ENCODE data around the gene CYP26B1.

Gene CYP26B1

GRCh38 chr2:72137498-72138010 is 10.1 kb downstream of the CYP26B1 start:
- H3K4me1 ChIP-seq, result no peaks in the 10 kb centered on the region
- no peak overlapping the region for H3K4me3 ChIP-seq (ENCODE audit: low read depth, low read length)
- H3K9me3 ChIP-seq, result no peaks in the 10 kb centered on the region
- H3K27me3 ChIP-seq, result no peaks in the 10 kb centered on the region
- peak; percentile 48 for DNase-seq
- TF ChIP-seq, protein P1, sequence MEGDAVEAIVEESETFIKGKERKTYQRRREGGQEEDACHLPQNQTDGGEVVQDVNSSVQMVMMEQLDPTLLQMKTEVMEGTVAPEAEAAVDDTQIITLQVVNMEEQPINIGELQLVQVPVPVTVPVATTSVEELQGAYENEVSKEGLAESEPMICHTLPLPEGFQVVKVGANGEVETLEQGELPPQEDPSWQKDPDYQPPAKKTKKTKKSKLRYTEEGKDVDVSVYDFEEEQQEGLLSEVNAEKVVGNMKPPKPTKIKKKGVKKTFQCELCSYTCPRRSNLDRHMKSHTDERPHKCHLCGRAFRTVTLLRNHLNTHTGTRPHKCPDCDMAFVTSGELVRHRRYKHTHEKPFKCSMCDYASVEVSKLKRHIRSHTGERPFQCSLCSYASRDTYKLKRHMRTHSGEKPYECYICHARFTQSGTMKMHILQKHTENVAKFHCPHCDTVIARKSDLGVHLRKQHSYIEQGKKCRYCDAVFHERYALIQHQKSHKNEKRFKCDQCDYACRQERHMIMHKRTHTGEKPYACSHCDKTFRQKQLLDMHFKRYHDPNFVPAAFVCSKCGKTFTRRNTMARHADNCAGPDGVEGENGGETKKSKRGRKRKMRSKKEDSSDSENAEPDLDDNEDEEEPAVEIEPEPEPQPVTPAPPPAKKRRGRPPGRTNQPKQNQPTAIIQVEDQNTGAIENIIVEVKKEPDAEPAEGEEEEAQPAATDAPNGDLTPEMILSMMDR (IDR thresholded peaks at IDR 0.05; ENCODE audit: low read depth, low read length), result peak; percentile 73
- no peaks in the 10 kb centered on the region for H3K36me3 ChIP-seq

- DNase-seq, result no peak
- no peaks in the 10 kb centered on the region for H3K9me3 ChIP-seq
- H3K27me3 ChIP-seq, result no peaks in the 10 kb centered on the region
- H3K36me3 ChIP-seq, result no peaks in the 10 kb centered on the region
- no peaks in the 10 kb centered on the region for H3K4me1 ChIP-seq
- TF ChIP-seq, protein P1 (IDR thresholded peaks at IDR 0.05; ENCODE audit: low read depth, low read length), result no peak
- H3K4me3 ChIP-seq (ENCODE audit: low read depth, low read length), result no peak overlapping the region
These were observed 10.6 kb downstream of the CYP26B1 start for GRCh38 chr2:72136933-72137497.

- no peak overlapping the region for H3K4me3 ChIP-seq (ENCODE audit: low read depth, low read length)
- no peaks in the 10 kb centered on the region for H3K4me1 ChIP-seq
- H3K9me3 ChIP-seq, result no peaks in the 10 kb centered on the region
- H3K36me3 ChIP-seq, result no peaks in the 10 kb centered on the region
- H3K27me3 ChIP-seq, result no peaks in the 10 kb centered on the region
- TF ChIP-seq, protein P1 (IDR thresholded peaks at IDR 0.05; ENCODE audit: low read depth, low read length), result no peak
- DNase-seq, result no peak
These were observed 11.3 kb downstream of the CYP26B1 start for GRCh38 chr2:72136331-72136730.

DNA sequence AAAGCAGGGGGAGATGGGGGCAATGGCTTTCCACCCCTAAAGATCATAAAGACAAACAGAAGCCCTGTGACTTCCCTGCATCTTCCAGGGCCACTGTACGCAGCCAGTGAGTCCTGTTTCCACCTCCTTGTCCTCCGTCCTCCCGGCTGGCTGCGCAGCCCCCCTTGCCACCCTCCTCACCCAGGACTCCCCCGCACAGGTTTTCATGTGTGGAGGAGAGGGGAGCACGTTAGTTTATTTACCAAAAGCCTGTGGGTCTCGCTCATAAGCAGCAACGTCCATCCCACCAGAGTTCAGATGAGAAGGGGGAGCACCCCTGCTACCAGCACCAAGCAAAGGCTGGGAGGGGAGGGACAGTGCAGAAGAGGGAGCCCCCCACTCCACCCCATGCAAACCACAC is 11.7 kb downstream of the CYP26B1 start:
- no peaks in the 10 kb centered on the region for H3K36me3 ChIP-seq
- no peak for DNase-seq
- H3K27me3 ChIP-seq, result no peaks in the 10 kb centered on the region

DNA sequence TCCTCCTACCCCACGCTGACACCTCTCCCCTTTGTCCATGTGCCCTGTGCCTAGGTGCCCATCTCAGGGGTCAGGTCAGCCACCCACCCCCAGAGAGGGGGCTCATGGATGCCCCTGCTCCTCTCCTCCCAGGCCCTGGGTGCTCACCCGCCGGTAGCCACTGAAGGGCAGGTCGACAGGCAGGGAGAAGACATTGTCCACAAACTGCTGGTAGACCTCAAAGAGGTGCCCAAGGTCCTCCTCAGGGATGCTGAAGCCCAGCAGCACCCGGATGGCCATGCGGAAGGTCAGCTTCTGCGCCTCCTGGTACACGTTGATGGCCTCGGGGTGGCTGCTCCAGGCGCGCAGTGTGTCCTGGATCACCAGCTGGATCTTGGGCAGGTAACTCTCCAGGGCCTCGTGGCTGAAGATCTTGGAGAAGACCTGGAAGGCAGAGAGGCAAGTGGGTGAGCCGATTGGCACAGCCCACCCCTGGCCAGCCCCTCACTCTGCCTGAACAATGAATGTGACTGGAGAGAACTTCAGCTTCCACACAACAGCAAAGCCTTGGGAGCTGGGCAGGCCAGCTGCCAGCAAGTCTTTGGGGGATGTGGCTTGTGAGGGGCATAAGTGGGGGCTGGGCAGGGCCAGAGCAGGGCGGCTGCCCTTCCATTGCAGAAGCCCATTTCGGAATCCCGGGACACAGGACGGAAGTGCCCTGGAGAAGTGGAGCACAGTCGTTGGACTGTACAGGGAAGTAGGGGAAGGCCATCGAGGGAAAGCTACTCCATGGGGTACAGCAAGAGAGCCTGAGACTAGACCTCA is 12.5 kb downstream of the CYP26B1 start:
- H3K27me3 ChIP-seq, result no peaks in the 10 kb centered on the region
- no peaks in the 10 kb centered on the region for H3K36me3 ChIP-seq
- H3K4me3 ChIP-seq (ENCODE audit: low read depth, low read length), result no peak overlapping the region
- no peaks in the 10 kb centered on the region for H3K4me1 ChIP-seq
- TF ChIP-seq, protein P1 (IDR thresholded peaks at IDR 0.05; ENCODE audit: low read depth, low read length), result no peak
- no peak for DNase-seq
- no peaks in the 10 kb centered on the region for H3K9me3 ChIP-seq

More for the DNA sequence above, 11.7 kb downstream of the CYP26B1 start:
- no peak overlapping the region for H3K4me3 ChIP-seq (ENCODE audit: low read depth, low read length)
- no peaks in the 10 kb centered on the region for H3K9me3 ChIP-seq
- H3K4me1 ChIP-seq, result no peaks in the 10 kb centered on the region
- TF ChIP-seq, protein P1 (IDR thresholded peaks at IDR 0.05; ENCODE audit: low read depth, low read length), result no peak

Measured in BE2C (cell line).